ENCODE results near the gene ASIC3. TPM values are rescaled to one million over a fixed set of nuclear protein-coding genes. Genes with fewer than 3 reads are reported as not detected.

The ASIC3 gene
- total and polyA plus RNA-seq, 2 of the 4 experiments (the other 2 are of a cell fraction): 0.74 TPM; not detected in 1

GRCh38 chr7:151017953-151018420 lies 30.3 kb upstream of the ASIC3 start:
- Histone ChIP-seq H2BK15ac (ENCODE audit: low read depth, low read length) (no peak overlapping the region), H4K5ac (ENCODE audit: low read depth, low read length) (no peak overlapping the region), H3K4me3 (ENCODE audit: insufficient read depth, low read depth, low read length) (0 out of 2 replicates have a peak overlapping the region, but pooled peaks have one; percentile 23), H2AK5ac (ENCODE audit: low read depth, low read length) (no peak overlapping the region), H4K8ac (ENCODE audit: low read depth in 2 of 2, low read length in 2 of 2) (no peak overlapping the region), H2AK9ac (replicated peaks; ENCODE audit: low read depth, low read length, poor library complexity) (peak overlapping the region; percentile 85), H3K4ac (ENCODE audit: low read depth, low read length) (no peak overlapping the region), H2BK20ac (ENCODE audit: low read depth, low read length) (no peak overlapping the region), H3K79me1 (ENCODE audit: low read depth in 1 of 2, low read length in 2 of 2) (no peaks in the 10 kb centered on the region), H3K56ac (ENCODE audit: extremely low read depth, insufficient read depth, low read length) (no peak overlapping the region), H3K9me3 (ENCODE audit: control insufficient read depth, insufficient read depth, low read length) (no peaks in the 10 kb centered on the region), H3K27ac (ENCODE audit: insufficient read depth, low read length) (no peak overlapping the region), H4K91ac (ENCODE audit: insufficient read depth, low read depth, low read length) (no peak overlapping the region; the same call in 1 of the 2 replicates), H3K4me1 (ENCODE audit: control insufficient read depth, insufficient read depth, low read length) (peaks cover 3% of the 10 kb centered on the region; the same call in 1 of the 2 replicates), H3K27me3 (ENCODE audit: control insufficient read depth, insufficient read depth, low read length) (peaks cover 58% of the 10 kb centered on the region), H3K18ac (ENCODE audit: low read depth, low read length) (no peak overlapping the region), H3K36me3 (ENCODE audit: control insufficient read depth, insufficient read depth, low read length) (no peaks in the 10 kb centered on the region), H2AFZ (replicated peaks; ENCODE audit: low read length, poor library complexity) (peak overlapping the region; percentile 84), H3K23ac (ENCODE audit: low read depth, low read length) (peak overlapping the region; percentile 38; the same call in 1 of the 2 replicates), H4K20me1 (ENCODE audit: insufficient read depth, low read length) (no peaks in the 10 kb centered on the region), H2BK5ac (ENCODE audit: low read depth, low read length, poor library complexity, severe bottlenecking) (no peak overlapping the region), H3K9me1 (ENCODE audit: insufficient read depth, low read length) (no peaks in the 10 kb centered on the region), H3K4me2 (ENCODE audit: low read depth, low read length) (peak overlapping the region; percentile 65), H2BK120ac (ENCODE audit: low read depth, low read length) (no peak overlapping the region), H3K9ac (ENCODE audit: low read depth, low read length) (no peak overlapping the region), H3K14ac (replicated peaks; ENCODE audit: low read depth, low read length) (no peak overlapping the region)
- CTCF ChIA-PET: interaction anchor here (0.6 to 1.0 kb wide), 4 partner anchors 10 to 586 kb away, joined by 3 to 8 read pairs (median 4); partner anchors contain the start of gene ABCB8
- dilution Hi-C loops (cut with HindIII; ENCODE audit: low sequenced_read_pairs, unreplicated experiment) (no loop called here), in situ Hi-C loops (cut with MboI; ENCODE audit: low sequenced_read_pairs) (no loop called here), intact Hi-C loops (cut with micrococcal nuclease) (loop anchor here (2.0 kb wide), 1 partner anchor 55 kb away; no protein-coding TSS in a partner anchor)
- POLR2A ChIA-PET (ENCODE audit: unreplicated experiment): no interaction called here
- BruUV-seq (replicated peaks): no TSS peak
- TF ChIP-seq CTCF (conservative IDR thresholded peaks at IDR 0.05; ENCODE audit: low read depth, low read length): peak; percentile 79
- TF ChIP-seq MAZ (IDR thresholded peaks at IDR 0.05; ENCODE audit: borderline replicate concordance, low read depth, low read length): peak; percentile 72; the same call in 1 of the 2 replicates
- TF ChIP-seq CEBPB (IDR thresholded peaks at IDR 0.05; ENCODE audit: low read depth, low read length): no peak
- TF ChIP-seq POLR2A (IDR thresholded peaks at IDR 0.05; ENCODE audit: low read depth, low read length): no peak
- TF ChIP-seq RAD21 (IDR thresholded peaks at IDR 0.05; ENCODE audit: low read length): peak; percentile 53
- peak; percentile 58 for TF ChIP-seq SMC3 (IDR thresholded peaks at IDR 0.05; ENCODE audit: low read depth, low read length)
- no peak for TF ChIP-seq ELK1 (IDR thresholded peaks at IDR 0.05; ENCODE audit: borderline replicate concordance, low read depth, low read length)
- TF ChIP-seq MAFK (IDR thresholded peaks at IDR 0.05; ENCODE audit: low read depth, low read length): no peak
- no peak for TF ChIP-seq MXI1 (IDR thresholded peaks at IDR 0.05; ENCODE audit: borderline replicate concordance, low read depth, low read length)
- no peak for TF ChIP-seq BHLHE40 (IDR thresholded peaks at IDR 0.05; ENCODE audit: low read depth, low read length)
- no peak for TF ChIP-seq NFE2L2 (IDR thresholded peaks at IDR 0.05; ENCODE audit: low read depth, low read length)
- no peak for TF ChIP-seq RCOR1 (IDR thresholded peaks at IDR 0.05; ENCODE audit: insufficient replicate concordance, low read length)
- TF ChIP-seq CHD1 (IDR thresholded peaks at IDR 0.05; ENCODE audit: low read depth, low read length): no peak
- no peak for TF ChIP-seq RFX5 (IDR thresholded peaks at IDR 0.05; ENCODE audit: low read depth, low read length)
- WGBS, 2 experiments (ENCODE audit: extremely low coverage in 2 of 2, insufficient read length in 1 of 2): 10% methylated on average over 5 of the region's 34 CpGs; no CpG with 5 or more reads in 1 of the 2 experiments
- ATAC-seq (ENCODE audit: low read depth): peak; percentile 90
- peak; percentile 25 for DNase-seq

Data from IMR-90 (cell line).